ENCODE measurements around the gene CEP250.

Gene CEP250

DNA sequence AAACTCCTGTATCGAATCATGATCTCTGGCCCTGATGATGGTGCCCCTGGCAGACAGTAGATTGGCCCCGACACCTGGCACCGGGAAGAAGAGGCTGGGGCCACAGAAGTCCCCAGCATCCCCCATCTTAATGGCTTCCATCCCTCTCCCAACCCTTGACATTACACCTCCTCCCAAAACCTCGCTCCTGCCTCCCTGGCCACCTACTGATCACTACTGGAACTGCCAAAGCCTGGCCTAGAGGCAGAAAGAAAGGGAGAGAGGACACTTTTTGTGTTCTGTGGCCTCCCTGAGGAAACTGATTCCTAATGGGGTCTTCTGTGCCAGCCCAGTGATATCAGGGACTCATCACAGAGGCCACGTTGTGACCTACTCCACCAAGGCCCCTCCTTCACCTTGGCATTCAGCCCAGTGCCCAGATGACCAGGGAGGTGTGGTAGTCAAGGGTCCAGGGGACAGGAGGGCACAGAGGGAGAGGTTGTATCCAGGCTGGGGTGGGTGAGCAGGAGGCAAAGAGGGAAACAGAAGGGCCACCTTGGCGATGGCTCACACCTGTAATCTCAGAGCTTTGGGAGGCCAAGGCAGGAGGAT lies 68.0 kb downstream of the CEP250 start:
- H3K4me2 ChIP-seq (ENCODE audit: low read length), result no peak overlapping the region
- H3F3A ChIP-seq (ENCODE audit: control insufficient read depth, insufficient read depth), result no peaks in the 10 kb centered on the region
- H3K9me2 ChIP-seq (replicated peaks; ENCODE audit: control insufficient read depth, low read length), result no peaks in the 10 kb centered on the region
- no peaks in the 10 kb centered on the region for H3K27me3 ChIP-seq (ENCODE audit: control insufficient read depth, low read length)
- H3K9me3 ChIP-seq (ENCODE audit: control insufficient read depth, insufficient read depth, low read length), result no peaks in the 10 kb centered on the region
- TF ChIP-seq EZH2phosphoT487 (IDR thresholded peaks at IDR 0.05; ENCODE audit: borderline replicate concordance, low read length), result no peak
- TF ChIP-seq, protein P1, sequence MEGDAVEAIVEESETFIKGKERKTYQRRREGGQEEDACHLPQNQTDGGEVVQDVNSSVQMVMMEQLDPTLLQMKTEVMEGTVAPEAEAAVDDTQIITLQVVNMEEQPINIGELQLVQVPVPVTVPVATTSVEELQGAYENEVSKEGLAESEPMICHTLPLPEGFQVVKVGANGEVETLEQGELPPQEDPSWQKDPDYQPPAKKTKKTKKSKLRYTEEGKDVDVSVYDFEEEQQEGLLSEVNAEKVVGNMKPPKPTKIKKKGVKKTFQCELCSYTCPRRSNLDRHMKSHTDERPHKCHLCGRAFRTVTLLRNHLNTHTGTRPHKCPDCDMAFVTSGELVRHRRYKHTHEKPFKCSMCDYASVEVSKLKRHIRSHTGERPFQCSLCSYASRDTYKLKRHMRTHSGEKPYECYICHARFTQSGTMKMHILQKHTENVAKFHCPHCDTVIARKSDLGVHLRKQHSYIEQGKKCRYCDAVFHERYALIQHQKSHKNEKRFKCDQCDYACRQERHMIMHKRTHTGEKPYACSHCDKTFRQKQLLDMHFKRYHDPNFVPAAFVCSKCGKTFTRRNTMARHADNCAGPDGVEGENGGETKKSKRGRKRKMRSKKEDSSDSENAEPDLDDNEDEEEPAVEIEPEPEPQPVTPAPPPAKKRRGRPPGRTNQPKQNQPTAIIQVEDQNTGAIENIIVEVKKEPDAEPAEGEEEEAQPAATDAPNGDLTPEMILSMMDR (IDR thresholded peaks at IDR 0.05; ENCODE audit: low read depth, low read length, poor library complexity, severe bottlenecking), result peak; percentile 76
- H3K27ac ChIP-seq (ENCODE audit: low read depth, low read length), result no peak overlapping the region
- H3K79me2 ChIP-seq (ENCODE audit: control insufficient read depth, low read length), result no peaks in the 10 kb centered on the region
- no peaks in the 10 kb centered on the region for H3K36me3 ChIP-seq (ENCODE audit: control insufficient read depth, low read length)
- peaks cover 5% of the 10 kb centered on the region; the same call in 1 of the 2 replicates for H3K4me1 ChIP-seq (ENCODE audit: control insufficient read depth, low read length)
- no peaks in the 10 kb centered on the region for H4K20me1 ChIP-seq (ENCODE audit: control insufficient read depth, insufficient read depth, low read depth, low read length)
- H3K4me3 ChIP-seq (ENCODE audit: low read length), result no peak overlapping the region

DNA sequence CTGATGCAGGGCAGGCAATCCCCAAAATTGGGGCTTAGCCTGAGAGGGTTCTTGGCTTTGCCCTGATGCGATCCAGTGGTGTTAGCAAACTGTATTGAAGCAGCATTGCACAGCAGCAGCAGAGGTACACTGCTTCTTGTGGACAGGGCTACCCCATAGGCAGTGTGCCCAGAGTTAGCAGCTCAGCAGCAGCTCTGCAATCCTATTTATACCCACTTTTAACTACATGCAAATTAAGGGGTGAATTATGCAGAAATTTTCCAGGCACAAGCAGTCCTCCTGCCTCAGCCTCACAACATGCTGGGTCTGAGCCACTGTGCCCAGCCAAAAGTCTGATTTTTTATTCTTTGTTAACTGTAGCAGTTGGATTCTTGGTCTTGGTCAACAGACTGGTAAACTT lies 70.2 kb downstream of the CEP250 start:
- Histone ChIP-seq H3K9me2 (replicated peaks; ENCODE audit: control insufficient read depth, low read length) (no peaks in the 10 kb centered on the region), H3K27me3 (ENCODE audit: control insufficient read depth, low read length) (no peaks in the 10 kb centered on the region), H3K9me3 (ENCODE audit: control insufficient read depth, insufficient read depth, low read length) (no peaks in the 10 kb centered on the region), H4K20me1 (ENCODE audit: control insufficient read depth, insufficient read depth, low read depth, low read length) (no peaks in the 10 kb centered on the region), H3F3A (ENCODE audit: control insufficient read depth, insufficient read depth) (no peaks in the 10 kb centered on the region), H3K4me2 (ENCODE audit: low read length) (no peak overlapping the region), H3K27ac (ENCODE audit: low read depth, low read length) (no peak overlapping the region), H3K79me2 (ENCODE audit: control insufficient read depth, low read length) (no peaks in the 10 kb centered on the region), H3K36me3 (ENCODE audit: control insufficient read depth, low read length) (no peaks in the 10 kb centered on the region), H3K4me3 (ENCODE audit: low read length) (no peak overlapping the region), H3K4me1 (ENCODE audit: control insufficient read depth, low read length) (peaks cover 5% of the 10 kb centered on the region; the same call in 1 of the 2 replicates)
- TF ChIP-seq, protein P1 (IDR thresholded peaks at IDR 0.05; ENCODE audit: low read depth, low read length, poor library complexity, severe bottlenecking), result no peak
- no peak for TF ChIP-seq EZH2phosphoT487 (IDR thresholded peaks at IDR 0.05; ENCODE audit: borderline replicate concordance, low read length)

DNA sequence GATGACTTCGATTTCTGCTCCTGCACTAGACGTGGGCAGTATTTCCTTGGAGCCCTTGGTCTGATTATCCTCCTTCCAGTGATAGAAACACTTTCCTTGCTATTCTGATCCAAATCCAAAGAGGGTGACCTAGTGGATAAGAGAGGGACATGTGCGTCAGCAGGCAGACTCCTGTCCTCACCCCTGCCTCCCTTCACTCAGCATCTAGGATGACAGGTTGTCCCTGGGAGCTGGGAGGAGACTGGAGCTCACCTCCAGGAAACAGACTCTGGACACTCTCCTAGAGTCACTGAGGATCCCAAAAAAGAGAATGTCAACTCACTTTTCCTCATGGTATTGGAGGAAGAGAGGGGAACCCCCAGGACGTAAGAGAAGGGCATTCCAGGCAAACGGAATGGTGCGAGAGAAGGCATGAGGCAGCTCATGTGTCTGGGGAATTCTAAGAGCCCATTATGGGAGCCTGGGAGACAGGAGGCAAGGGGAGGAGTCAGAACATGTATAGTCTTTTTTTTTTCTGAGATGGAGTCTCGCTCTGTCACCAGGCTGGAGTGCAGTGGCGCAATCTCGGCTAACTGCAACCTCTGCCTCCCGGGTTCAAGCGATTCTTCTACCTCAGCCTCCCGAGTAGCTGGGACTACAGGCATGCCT lies 71.8 kb downstream of the CEP250 start:
- Histone ChIP-seq H3K9me2 (replicated peaks; ENCODE audit: control insufficient read depth, low read length) (no peaks in the 10 kb centered on the region), H3K27ac (ENCODE audit: low read depth, low read length) (no peak overlapping the region), H4K20me1 (ENCODE audit: control insufficient read depth, insufficient read depth, low read depth, low read length) (no peaks in the 10 kb centered on the region), H3K79me2 (ENCODE audit: control insufficient read depth, low read length) (no peaks in the 10 kb centered on the region), H3K4me3 (ENCODE audit: low read length) (no peak overlapping the region), H3K4me1 (ENCODE audit: control insufficient read depth, low read length) (peaks cover 5% of the 10 kb centered on the region; the same call in 1 of the 2 replicates), H3K9me3 (ENCODE audit: control insufficient read depth, insufficient read depth, low read length) (no peaks in the 10 kb centered on the region), H3K27me3 (ENCODE audit: control insufficient read depth, low read length) (no peaks in the 10 kb centered on the region; the same call in 1 of the 2 replicates), H3F3A (ENCODE audit: control insufficient read depth, insufficient read depth) (no peaks in the 10 kb centered on the region), H3K36me3 (ENCODE audit: control insufficient read depth, low read length) (no peaks in the 10 kb centered on the region), H3K4me2 (ENCODE audit: low read length) (no peak overlapping the region)
- TF ChIP-seq, protein P1 (IDR thresholded peaks at IDR 0.05; ENCODE audit: low read depth, low read length, poor library complexity, severe bottlenecking), result no peak
- TF ChIP-seq EZH2phosphoT487 (IDR thresholded peaks at IDR 0.05; ENCODE audit: borderline replicate concordance, low read length), result no peak

Data from DOHH2 (cell line).